ENCODE measurements around the gene CAMK1G.
A peak's percentile ranks its signal among the peaks of the same experiment; 100 is the strongest.

The CAMK1G gene

DNA sequence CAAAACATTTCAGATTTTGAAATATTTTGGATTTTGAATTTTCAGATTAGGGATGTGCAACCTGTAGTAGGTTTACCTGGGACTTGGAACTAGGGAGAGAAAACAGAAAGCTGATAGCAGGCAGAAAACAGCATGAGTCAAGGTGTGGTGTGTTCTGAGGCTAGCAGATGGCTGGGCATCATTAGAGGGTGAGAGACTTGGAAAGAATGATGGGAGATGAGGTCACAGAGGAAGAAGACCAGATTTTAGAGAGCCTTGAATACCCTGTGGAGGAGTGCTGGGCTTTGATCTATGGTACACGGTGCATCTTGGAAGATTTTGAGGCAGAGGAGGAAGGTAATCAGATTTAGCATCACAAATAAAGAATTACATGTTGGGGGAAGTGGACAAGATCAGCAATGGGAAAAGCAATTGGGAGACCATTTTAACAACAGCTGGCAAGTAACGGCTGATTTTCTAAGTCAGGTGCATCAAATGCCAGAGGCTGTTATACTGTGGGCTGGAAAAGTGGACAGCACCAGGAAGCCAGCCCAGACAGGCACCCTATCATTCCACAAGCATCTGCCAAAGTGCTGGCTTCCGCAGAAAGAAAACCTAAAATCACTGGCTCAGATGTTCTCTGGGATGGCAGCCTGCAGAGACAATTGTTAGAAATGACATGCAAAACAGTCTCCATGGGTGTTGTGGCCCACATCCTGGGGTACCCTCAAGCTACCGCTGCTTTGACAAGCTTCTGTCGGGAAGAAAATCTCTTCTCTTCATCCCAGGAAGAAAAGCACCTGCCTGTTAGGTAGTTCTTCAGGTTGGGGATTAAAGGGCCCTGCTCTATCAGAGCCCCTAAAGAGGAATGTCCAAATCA lies 30.9 kb upstream of the CAMK1G start:
- Mint-ChIP-seq H3K4me3 (no peak overlapping the region), H3K36me3 (ENCODE audit: insufficient read depth) (no peaks in the 10 kb centered on the region), H3K4me1 (ENCODE audit: low read depth in 2 of 2) (peaks cover 0 to 3% of the 10 kb centered on the region in 2 donors), H3K9me3 (no peaks in the 10 kb centered on the region), H3K27me3 (peaks cover 10 to 25% of the 10 kb centered on the region in 2 donors), H3K27ac (no peak overlapping the region)
- DNase-seq (no peak), ATAC-seq (replicated peaks) (no peak)

GRCh38 chr1:209554761-209555611 lies 28.5 kb upstream of the CAMK1G start:
- DNase-seq, result no peak
- Mint-ChIP-seq H3K36me3 (ENCODE audit: insufficient read depth) (no peaks in the 10 kb centered on the region), H3K9me3 (no peaks in the 10 kb centered on the region), H3K27ac (no peak overlapping the region), H3K4me1 (ENCODE audit: low read depth in 2 of 2) (no peaks in the 10 kb centered on the region), H3K27me3 (peaks cover 0 to 16% of the 10 kb centered on the region in 2 donors), H3K4me3 (no peak overlapping the region)
- ATAC-seq (replicated peaks), result no peak

DNA sequence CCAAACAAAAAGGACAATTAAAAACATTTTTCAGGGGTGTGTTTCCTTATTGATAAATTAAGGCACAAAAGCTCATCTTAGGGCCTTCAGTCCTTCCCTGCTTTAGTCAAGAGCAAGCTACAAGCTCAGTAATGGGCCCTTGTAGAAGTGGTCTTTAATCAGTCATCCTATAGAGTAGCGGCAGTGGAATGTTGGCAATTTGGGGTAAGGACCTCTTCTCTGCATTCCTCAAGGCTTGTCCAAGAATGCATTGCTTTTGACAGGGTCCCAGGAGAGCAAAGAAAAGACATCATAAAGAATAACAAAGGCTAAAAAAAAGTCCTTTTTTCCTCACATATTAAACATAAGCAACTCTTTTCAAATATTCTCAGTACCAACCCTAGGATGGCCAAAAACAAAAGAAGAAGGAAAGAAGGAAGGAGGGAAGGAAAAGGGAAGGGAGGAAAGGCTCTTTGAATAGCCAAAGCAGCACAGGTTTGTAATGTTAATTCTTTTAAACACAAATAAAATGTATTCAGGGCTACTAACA lies 27.3 kb upstream of the CAMK1G start:
- H3K27ac Mint-ChIP-seq, result no peak overlapping the region
- H3K9me3 Mint-ChIP-seq, result no peaks in the 10 kb centered on the region
- H3K4me1 Mint-ChIP-seq (ENCODE audit: low read depth in 2 of 2), result no peaks in the 10 kb centered on the region
- DNase-seq (no peak), ATAC-seq (replicated peaks) (no peak)
- no peak overlapping the region for H3K4me3 Mint-ChIP-seq
- no peaks in the 10 kb centered on the region for H3K36me3 Mint-ChIP-seq (ENCODE audit: insufficient read depth)
- peaks cover 0 to 25% of the 10 kb centered on the region in 2 donors for H3K27me3 Mint-ChIP-seq

GRCh38 chr1:209557221-209557620 lies 26.3 kb upstream of the CAMK1G start:
- ATAC-seq (replicated peaks) (no peak), DNase-seq (no peak)
- Mint-ChIP-seq H3K4me3 (no peak overlapping the region), H3K36me3 (ENCODE audit: insufficient read depth) (no peaks in the 10 kb centered on the region), H3K4me1 (ENCODE audit: low read depth in 2 of 2) (no peaks in the 10 kb centered on the region), H3K27ac (no peak overlapping the region), H3K9me3 (no peaks in the 10 kb centered on the region), H3K27me3 (peaks cover 7 to 32% of the 10 kb centered on the region in 2 donors)

GRCh38 chr1:209560529-209560928 lies 23.0 kb upstream of the CAMK1G start:
- Mint-ChIP-seq H3K4me1 (ENCODE audit: low read depth in 2 of 2) (no peaks in the 10 kb centered on the region), H3K27ac (no peak overlapping the region), H3K36me3 (ENCODE audit: insufficient read depth) (no peaks in the 10 kb centered on the region), H3K27me3 (peaks cover 33 to 49% of the 10 kb centered on the region in 2 donors), H3K4me3 (no peak overlapping the region), H3K9me3 (no peaks in the 10 kb centered on the region)
- DNase-seq (no peak), ATAC-seq (replicated peaks) (no peak)

- ATAC-seq (replicated peaks) (no peak), DNase-seq (no peak)
- Mint-ChIP-seq H3K27ac (no peak overlapping the region), H3K4me1 (ENCODE audit: low read depth in 2 of 2) (no peaks in the 10 kb centered on the region), H3K36me3 (ENCODE audit: insufficient read depth) (no peaks in the 10 kb centered on the region), H3K4me3 (no peak overlapping the region), H3K9me3 (no peaks in the 10 kb centered on the region), H3K27me3 (peaks cover 33 to 53% of the 10 kb centered on the region in 2 donors)
Measured at GRCh38 chr1:209560952-209561351, 22.6 kb upstream of the CAMK1G start.

- no peak for ATAC-seq (replicated peaks)
- peaks cover 37 to 59% of the 10 kb centered on the region in 2 donors for H3K27me3 Mint-ChIP-seq
- H3K4me3 Mint-ChIP-seq, result no peak overlapping the region
- H3K27ac Mint-ChIP-seq, result no peak overlapping the region
- H3K36me3 Mint-ChIP-seq (ENCODE audit: insufficient read depth), result no peaks in the 10 kb centered on the region
- no peak for DNase-seq
- no peaks in the 10 kb centered on the region for H3K9me3 Mint-ChIP-seq
- no peaks in the 10 kb centered on the region for H3K4me1 Mint-ChIP-seq (ENCODE audit: low read depth in 2 of 2)
Measured at GRCh38 chr1:209561532-209561931, 22.0 kb upstream of the CAMK1G start.

DNA sequence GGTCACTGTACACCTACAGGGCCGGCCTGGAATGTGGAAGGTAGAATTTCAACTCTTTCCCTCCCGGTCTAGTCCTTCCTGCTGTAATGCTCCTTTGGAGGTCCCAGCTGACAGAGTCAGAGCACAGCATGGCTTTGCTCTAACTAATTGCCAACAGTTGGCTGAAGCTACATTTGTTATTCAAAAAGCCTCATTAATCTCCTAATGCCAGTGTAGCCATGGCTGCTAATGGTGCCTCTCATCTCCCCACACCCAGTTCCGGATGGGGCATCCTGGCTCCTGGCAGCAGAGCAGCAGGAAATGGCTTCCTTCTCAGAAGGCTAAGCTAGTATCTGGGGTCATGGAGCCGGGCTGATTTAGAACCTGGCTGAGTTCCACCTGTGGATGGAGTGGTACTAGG lies 18.7 kb upstream of the CAMK1G start:
- Mint-ChIP-seq H3K4me3 (no peak overlapping the region), H3K9me3 (no peaks in the 10 kb centered on the region), H3K27ac (no peak overlapping the region), H3K4me1 (ENCODE audit: low read depth in 2 of 2) (no peaks in the 10 kb centered on the region), H3K27me3 (peaks cover 45 to 74% of the 10 kb centered on the region in 2 donors), H3K36me3 (ENCODE audit: insufficient read depth) (no peaks in the 10 kb centered on the region)
- ATAC-seq (replicated peaks) (no peak), DNase-seq (no peak)

- Mint-ChIP-seq H3K4me1 (ENCODE audit: low read depth in 2 of 2) (no peaks in the 10 kb centered on the region), H3K36me3 (ENCODE audit: insufficient read depth) (no peaks in the 10 kb centered on the region), H3K4me3 (no peak overlapping the region), H3K27me3 (peaks cover 52 to 79% of the 10 kb centered on the region in 2 donors), H3K9me3 (no peaks in the 10 kb centered on the region), H3K27ac (no peak overlapping the region)
- DNase-seq (peak; percentile 60 to 69 (median 66)), ATAC-seq (replicated peaks) (peak; percentile 91)
Measured at GRCh38 chr1:209565759-209566678, 17.5 kb upstream of the CAMK1G start.

- DNase-seq (no peak), ATAC-seq (replicated peaks) (no peak)
- Mint-ChIP-seq H3K27me3 (peaks cover 56 to 79% of the 10 kb centered on the region in 2 donors), H3K4me3 (no peak overlapping the region), H3K36me3 (ENCODE audit: insufficient read depth) (no peaks in the 10 kb centered on the region), H3K9me3 (no peaks in the 10 kb centered on the region), H3K27ac (no peak overlapping the region), H3K4me1 (ENCODE audit: low read depth in 2 of 2) (no peaks in the 10 kb centered on the region)
Measured at GRCh38 chr1:209567698-209568175, 15.8 kb upstream of the CAMK1G start.

DNA sequence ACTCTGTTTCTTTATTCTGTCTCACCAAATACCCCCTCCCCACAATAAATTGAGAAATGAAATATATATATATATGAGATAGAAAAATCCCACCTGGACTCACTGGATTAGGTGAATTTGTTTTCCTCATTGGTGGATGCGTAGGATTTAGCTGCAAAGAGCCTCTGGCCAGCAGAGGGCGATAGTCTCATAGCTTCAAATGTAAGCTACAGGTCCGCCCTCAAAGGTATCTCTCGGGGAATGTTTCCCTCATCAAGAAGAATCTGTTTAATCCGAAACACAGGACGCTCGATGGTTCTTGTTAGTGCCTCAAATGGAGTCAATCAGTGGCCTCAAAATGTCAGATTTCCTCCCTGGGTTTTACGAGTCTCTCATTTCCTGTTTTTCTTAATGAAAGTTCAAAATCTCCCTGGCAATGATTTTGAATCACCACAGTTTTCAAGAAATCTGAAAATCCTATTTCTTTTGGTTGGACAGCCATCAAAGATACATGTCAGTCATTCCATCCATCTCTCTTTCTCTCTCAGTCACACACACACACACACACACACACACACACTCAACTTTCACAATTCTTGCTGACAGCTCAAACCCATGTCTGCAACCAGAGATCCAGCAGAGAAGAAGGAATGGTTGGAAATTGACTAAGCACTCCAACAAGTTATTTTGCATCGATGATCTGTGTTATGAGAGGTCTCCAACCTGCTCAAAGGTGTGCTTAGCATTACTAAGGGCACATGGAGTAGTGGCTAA lies 13.9 kb upstream of the CAMK1G start:
- Mint-ChIP-seq H3K4me3 (peak overlapping the region in 1 of 2 donors; percentile 7), H3K36me3 (ENCODE audit: insufficient read depth) (no peaks in the 10 kb centered on the region), H3K27ac (no peak overlapping the region), H3K9me3 (no peaks in the 10 kb centered on the region), H3K4me1 (ENCODE audit: low read depth in 2 of 2) (no peaks in the 10 kb centered on the region), H3K27me3 (peaks cover 44 to 69% of the 10 kb centered on the region in 2 donors)
- DNase-seq (peak; percentile 60 to 68 (median 68)), ATAC-seq (replicated peaks) (peak; percentile 78)

- Mint-ChIP-seq H3K4me1 (ENCODE audit: low read depth in 2 of 2) (no peaks in the 10 kb centered on the region), H3K9me3 (no peaks in the 10 kb centered on the region), H3K27me3 (peaks cover 38 to 66% of the 10 kb centered on the region in 2 donors), H3K36me3 (ENCODE audit: insufficient read depth) (no peaks in the 10 kb centered on the region), H3K27ac (no peak overlapping the region), H3K4me3 (no peak overlapping the region)
- DNase-seq (no peak), ATAC-seq (replicated peaks) (no peak)
Measured at GRCh38 chr1:209570743-209571142, 12.8 kb upstream of the CAMK1G start.
